HepG2 (cell line): ENCODE results near the gene LYSET. TPM values are rescaled to one million over a fixed set of nuclear protein-coding genes. Genes with fewer than 3 reads are reported as not detected.

Experiments used
- AHDC1 ChIP-seq: sonication (generic); formaldehyde crosslinking; IDR thresholded peaks from 2 replicates; pipeline ENCODE4 v1.5.1; 2020; ENCODE audit warnings: mild to moderate bottlenecking, missing genetic modification reagents, borderline replicate concordance
- FOXJ3 ChIP-seq: sonication (generic); formaldehyde crosslinking; IDR thresholded peaks from 2 replicates; pipeline ENCODE4 v1.4.0; 2020; ENCODE audit warnings: missing genetic modification reagents, mild to moderate bottlenecking, borderline replicate concordance
- LCORL ChIP-seq, 2 experiments: fragments of 450-650 bp in 1 of 2; sonication (generic) in 1 of 2; formaldehyde crosslinking in 1 of 2; IDR thresholded peaks; 2 replicates each; pipeline versions ENCODE4 v1.5.0 to v1.6.1; 2017 to 2020; ENCODE audit warnings: antibody characterized with exemption in 1 of 2, missing genetic modification reagents in 1 of 2
- LRRFIP1 ChIP-seq: sonication (generic); formaldehyde crosslinking; conservative IDR thresholded peaks from 2 replicates; pipeline ENCODE4 v1.4.0; 2020; ENCODE audit warnings: missing genetic modification reagents
- PAX8 ChIP-seq: sonication (generic); formaldehyde crosslinking; IDR thresholded peaks from 2 replicates; pipeline ENCODE4 v1.8.0; 2022; ENCODE audit warnings: mild to moderate bottlenecking, missing genetic modification reagents, borderline replicate concordance
- ZNF276 ChIP-seq: sonication (generic); formaldehyde crosslinking; IDR thresholded peaks from 2 replicates; pipeline ENCODE4 v1.4.0; 2020; ENCODE audit warnings: mild to moderate bottlenecking, low read depth, missing genetic modification reagents
- ZNF280D ChIP-seq: sonication (generic); formaldehyde crosslinking; IDR thresholded peaks from 2 replicates; pipeline ENCODE4 v1.5.1; 2020; ENCODE audit warnings: mild to moderate bottlenecking, missing genetic modification reagents
- ZNF34 ChIP-seq: sonication (generic); formaldehyde crosslinking; IDR thresholded peaks from 2 replicates; pipeline ENCODE4 v1.4.0; 2020; ENCODE audit warnings: mild to moderate bottlenecking, missing genetic modification reagents, borderline replicate concordance
- ZNF513 ChIP-seq: sonication (generic); formaldehyde crosslinking; conservative IDR thresholded peaks from 2 replicates; pipeline ENCODE4 v1.5.0; 2020; ENCODE audit warnings: missing genetic modification reagents
- ZNF546 ChIP-seq: sonication (generic); formaldehyde crosslinking; conservative IDR thresholded peaks from 2 replicates; pipeline ENCODE4 v1.8.1; 2023; ENCODE audit warnings: mild to moderate bottlenecking, missing genetic modification reagents
- polyA plus RNA-seq, 8 experiments: library from polyadenylated mRNA; depleted of rRNA in 3 of 8; stranded (reverse) in 7 of 8; unstranded in 1 of 8; fragments of >200 nt; fragmentation: Illumina TruSeq in 4 of 8; extraction: Trizol in 4 of 8; gene quantifications; 2 replicates each; pipeline versions ENCODE4 v1.2.1 to v1.2.3, GENCODE V29; 2011 to 2016; ENCODE audit warnings: low read depth in 4 of 8, missing spikeins in 1 of 8, mixed read lengths in 1 of 8; ENCODE audit not compliant: insufficient read depth in 1 of 8
- total RNA-seq, 5 experiments: library from RNA; depleted of rRNA; stranded (reverse); fragments of >200 nt; fragmentation: Illumina TruSeq; extraction: Trizol; gene quantifications; 2 replicates each; pipeline ENCODE4 v1.2.3, GENCODE V29; 2016; ENCODE audit warnings: low read depth in 1 of 5

The LYSET gene
- total and polyA plus RNA-seq, 2 of the 13 experiments (the other 11 are each of a cell fraction or from before 2014, with no cell fraction given), result 19.1 to 36.6 TPM

GRCh38 chr14:93184391-93185348 lies at the start of gene LYSET, which contains the start of gene MOAP1 (continued):
- TF ChIP-seq AHDC1 (peak; percentile 14; the same call in 1 of the 2 replicates), FOXJ3 (CRISPR knock-in tag) (0 out of 2 replicates have a peak, but pooled peaks have one; percentile 16), ZNF34 (0 out of 2 replicates have a peak, but pooled peaks have one; percentile 63), PAX8 (CRISPR knock-in tag) (0 out of 2 replicates have a peak, but pooled peaks have one; percentile 42), ZNF546 (CRISPR knock-in tag) (peak; percentile 59; the same call in 1 of the 2 replicates), ZNF276 (CRISPR knock-in tag) (no peak), LCORL (IDR thresholded peaks at IDR 0.05) (no peak), LCORL (CRISPR knock-in tag; IDR thresholded peaks at IDR 0.05) (0 out of 2 replicates have a peak, but pooled peaks have one; percentile 35), ZNF280D (CRISPR knock-in tag) (peak; percentile 70; the same call in 1 of the 2 replicates), LRRFIP1 (no peak), ZNF513 (CRISPR knock-in tag) (0 out of 2 replicates have a peak, but pooled peaks have one; percentile 66)
